ENCODE measurements around the gene LCK. TPM values are rescaled to one million over a fixed set of nuclear protein-coding genes. Genes with fewer than 3 reads are reported as not detected.

Gene LCK
- total RNA-seq, 1 experiment from 2014 or later = 37.6 TPM

GRCh38 chr1:32219022-32219421 is 32.0 kb upstream of the LCK start:
- Mint-ChIP-seq H3K27ac (no peak overlapping the region), H3K4me3 (no peak overlapping the region), H3K36me3 (ENCODE audit: insufficient read depth in 1 of 3, low read depth in 3 of 3) (peaks cover 13 to 49% (median 37%) of the 10 kb centered on the region in 3 experiments), H3K4me1 (peaks cover 17 to 25% of the 10 kb centered on the region in 2 experiments), H3K27me3 (ENCODE audit: low read depth) (no peaks in the 10 kb centered on the region), H3K9me3 (no peaks in the 10 kb centered on the region)
- Histone ChIP-seq H3K27ac (ENCODE audit: insufficient read length, low read depth, low read length) (no peak overlapping the region), H3K9ac (ENCODE audit: extremely low read depth, insufficient read length, low read length) (no peak overlapping the region), H2BK120ac (ENCODE audit: low read depth, low read length, poor library complexity, severe bottlenecking) (no peak overlapping the region), H4K5ac (ENCODE audit: insufficient read length, low read depth, low read length) (no peak overlapping the region), H4K20me1 (ENCODE audit: control insufficient read depth, insufficient read depth, insufficient read length) (no peaks in the 10 kb centered on the region), H2AK5ac (ENCODE audit: insufficient read length, low read length) (no peak overlapping the region), H3T11ph (ENCODE audit: low read length) (no peak overlapping the region), H4K91ac (ENCODE audit: insufficient read length, low read depth, low read length) (no peak overlapping the region), H3K56ac (ENCODE audit: insufficient read length, low read depth, low read length) (no peak overlapping the region), H3K14ac (ENCODE audit: insufficient read depth, low read length) (no peak overlapping the region), H3K79me1 (ENCODE audit: insufficient read depth, low read depth, low read length, poor library complexity, severe bottlenecking) (no peaks in the 10 kb centered on the region), H3K23me2 (ENCODE audit: insufficient read length, low read depth, low read length, poor library complexity, severe bottlenecking) (peaks cover 7% of the 10 kb centered on the region), H2BK12ac (ENCODE audit: insufficient read length, low read depth, low read length) (no peak overlapping the region), H3K4ac (ENCODE audit: low read depth, low read length) (no peak overlapping the region), H2AFZ (ENCODE audit: low read length) (no peak overlapping the region), H3K23ac (ENCODE audit: insufficient read length, low read depth, low read length) (no peak overlapping the region), H4K8ac (replicated peaks; ENCODE audit: insufficient read length, low read depth, low read length) (no peak overlapping the region), H3K4me2 (ENCODE audit: insufficient read depth, insufficient read length, low read length) (no peak overlapping the region), H2BK15ac (ENCODE audit: low read depth, low read length) (no peak overlapping the region), H3K4me1 (ENCODE audit: insufficient read depth, low read length) (peaks cover 7% of the 10 kb centered on the region; the same call in 1 of the 2 replicates), H2BK5ac (ENCODE audit: insufficient read length, low read length) (no peak overlapping the region), H3K9me3 (ENCODE audit: control insufficient read depth, low read depth, low read length) (no peaks in the 10 kb centered on the region), H3K27me3 (ENCODE audit: insufficient read depth, low read length) (no peaks in the 10 kb centered on the region), H3K18ac (ENCODE audit: insufficient read length, low read depth, low read length) (no peak overlapping the region), H2BK20ac (ENCODE audit: low read depth, low read length, poor library complexity, severe bottlenecking) (no peak overlapping the region), H3K79me2 (ENCODE audit: insufficient read depth, low read length) (peaks cover 3% of the 10 kb centered on the region; the same call in 1 of the 2 replicates)
- DNase-seq = no peak
- no CpG with 5 or more reads among the region's 7 CpGs for WGBS (ENCODE audit: extremely low coverage, insufficient read length, low lambda C conversion rate)
- no peak for TF ChIP-seq CTCF (conservative IDR thresholded peaks at IDR 0.05)

Data from H9 (cell line).